ENCODE measurements around the gene GOLGA8G.
"Not testable (repeated sequence)": the region's sequence is repeated elsewhere in the genome, so short reads cannot be mapped to it uniquely, and the experiment has no call there.

The GOLGA8G gene
- 0 to 0.88 (median 0) reads per million in 17 experiments for total RNA-seq

DNA sequence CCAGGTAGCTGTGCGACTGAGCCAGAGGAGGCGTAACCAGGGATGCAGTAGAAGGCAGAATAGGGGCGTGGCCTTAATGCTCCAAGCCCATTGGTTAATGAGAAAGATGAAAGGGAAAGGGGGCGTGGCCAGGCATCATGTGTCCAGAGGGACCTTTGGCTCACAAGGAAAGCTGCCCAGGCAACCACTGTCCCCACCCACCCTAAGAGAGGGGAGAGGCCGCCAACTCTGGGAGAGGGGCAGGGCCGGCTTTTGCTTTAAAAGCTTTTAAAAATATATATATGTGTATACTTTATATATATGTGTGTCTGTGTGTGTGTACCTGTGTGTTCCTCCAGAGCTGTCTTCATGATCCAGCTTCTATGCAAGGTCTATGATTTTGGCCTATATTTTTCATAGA is at the start of gene GOLGA8G:
GOLGA8G (minus strand) TSS at position 18 of the 400 bp plus-strand sequence. CDS start 62 bp downstream, outside the sequence.
- DNase-seq: not testable (repeated sequence)

GRCh38 chr15:28573351-28573750 is 40.6 kb upstream of the GOLGA8G start:
- not testable (repeated sequence) for DNase-seq

DNA sequence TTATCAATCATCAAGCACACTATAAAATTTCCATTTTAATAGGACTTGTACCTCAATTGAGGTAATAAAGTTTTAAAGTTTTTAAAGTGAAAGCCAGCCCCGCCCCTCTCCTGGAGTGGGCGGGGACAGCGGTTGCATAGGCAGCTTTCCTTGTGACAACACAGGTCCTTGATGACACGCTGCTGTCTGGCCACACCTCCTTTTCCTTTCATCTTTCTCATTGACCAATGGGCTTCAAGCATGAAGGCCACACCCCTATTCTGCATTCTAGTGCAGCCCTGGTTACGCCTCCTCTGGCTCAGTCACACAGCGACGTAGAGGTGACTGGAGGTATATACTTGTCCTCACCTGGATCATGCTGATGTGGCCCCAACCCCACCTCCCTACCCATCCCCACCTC is 20.5 kb upstream of the GOLGA8G start, which contains the start of gene GOLGA6L25:
GOLGA6L25 (plus strand) TSS at position 301 of the 400 bp plus-strand sequence; CDS start at position 362, 61 bp downstream.
- not testable (repeated sequence) for DNase-seq

DNA sequence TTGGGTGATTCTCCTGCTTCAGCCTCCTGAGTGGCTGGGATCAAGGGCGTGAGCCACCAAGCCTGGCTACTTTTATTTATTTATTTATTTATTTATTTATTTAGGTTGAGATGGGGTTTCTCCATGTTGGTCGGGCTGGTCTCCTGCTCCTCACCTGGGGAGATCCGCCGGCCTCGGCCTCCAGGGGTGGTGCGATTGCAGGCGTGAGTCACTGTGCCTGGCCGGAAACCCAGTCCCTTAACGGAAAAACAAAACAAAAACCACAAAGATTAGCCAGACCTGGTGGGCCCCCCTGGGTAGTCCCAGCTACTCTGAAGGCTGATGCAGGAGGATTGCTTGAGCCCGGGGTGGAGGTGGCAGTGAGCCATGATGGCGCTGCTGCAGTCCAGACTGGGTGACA is 17.6 kb downstream of the GOLGA8G start:
- not testable (repeated sequence) for DNase-seq

- not testable (repeated sequence) for DNase-seq
Observed at GRCh38 chr15:28514128-28514527, 18.6 kb downstream of the GOLGA8G start.

- not testable (repeated sequence) for DNase-seq
Observed at GRCh38 chr15:28508217-28508889, 24.4 kb downstream of the GOLGA8G start.

- DNase-seq: not testable (repeated sequence)
Observed at GRCh38 chr15:28481340-28481739, 51.4 kb downstream of the GOLGA8G start.

Measured in suppressor macrophage (primary cell).